GM18907 (cell line): Measurements from ENCODE around the gene TMEM141.
"Not testable (repeated sequence)": the region's sequence is repeated elsewhere in the genome, so short reads cannot be mapped to it uniquely, and the experiment has no call there.

Experiments
- ATAC-seq: cut with Tn5 transposase; IDR thresholded peaks from one replicate; pipeline ENCODE4 v1.9.1; 2021; ENCODE audit warnings: mild to moderate bottlenecking, moderate library complexity; ENCODE audit not compliant: unreplicated experiment

TMEM141 gene

GRCh38 chr9:136754626-136755301 lies 36.4 kb upstream of the TMEM141 start:
- no peak for ATAC-seq

- ATAC-seq, result not testable (repeated sequence)
Measured at GRCh38 chr9:136755302-136756133, 35.6 kb upstream of the TMEM141 start.

- no peak for ATAC-seq
Measured at GRCh38 chr9:136756134-136756438, 35.1 kb upstream of the TMEM141 start.

- ATAC-seq, result no peak
Measured at GRCh38 chr9:136756836-136757235, 34.3 kb upstream of the TMEM141 start.

- no peak for ATAC-seq
Measured at GRCh38 chr9:136757328-136757727, 33.8 kb upstream of the TMEM141 start.

- no peak for ATAC-seq
Measured at GRCh38 chr9:136757751-136758140, 33.4 kb upstream of the TMEM141 start.

- ATAC-seq, result no peak
Measured at GRCh38 chr9:136759001-136759400, 32.1 kb upstream of the TMEM141 start.

- no peak for ATAC-seq
Measured at GRCh38 chr9:136759436-136760325, 31.5 kb upstream of the TMEM141 start.

- no peak for ATAC-seq
Measured at GRCh38 chr9:136760424-136760823, 30.7 kb upstream of the TMEM141 start.

- not testable (repeated sequence) for ATAC-seq
Measured at GRCh38 chr9:136760834-136761544, 30.2 kb upstream of the TMEM141 start.

- no peak for ATAC-seq
Measured at GRCh38 chr9:136761545-136761981, 29.6 kb upstream of the TMEM141 start.

GRCh38 chr9:136762221-136762691 lies 28.9 kb upstream of the TMEM141 start:
- ATAC-seq, result no peak

- no peak for ATAC-seq
Measured at GRCh38 chr9:136762915-136763648, 28.1 kb upstream of the TMEM141 start.

GRCh38 chr9:136763649-136764035 lies 27.5 kb upstream of the TMEM141 start:
- ATAC-seq, result no peak

GRCh38 chr9:136764301-136764891 lies 26.7 kb upstream of the TMEM141 start, which contains the start of gene LCN15:
Gene LCN15, minus strand, starts transcription at chr9:136764518. Its CDS starts 30 bp downstream, at chr9:136764488.
- ATAC-seq, result no peak

- no peak for ATAC-seq
Measured at GRCh38 chr9:136765041-136765440, 26.1 kb upstream of the TMEM141 start.

GRCh38 chr9:136765745-136766409 lies 25.3 kb upstream of the TMEM141 start:
- ATAC-seq, result peak; percentile 55

GRCh38 chr9:136766410-136767120 lies 24.6 kb upstream of the TMEM141 start:
- ATAC-seq, result not testable (repeated sequence)
